ENCODE results near the gene LCMT1.
"Not testable (repeated sequence)": the region's sequence is repeated elsewhere in the genome, so short reads cannot be mapped to it uniquely, and the experiment has no call there.

The LCMT1 gene

DNA sequence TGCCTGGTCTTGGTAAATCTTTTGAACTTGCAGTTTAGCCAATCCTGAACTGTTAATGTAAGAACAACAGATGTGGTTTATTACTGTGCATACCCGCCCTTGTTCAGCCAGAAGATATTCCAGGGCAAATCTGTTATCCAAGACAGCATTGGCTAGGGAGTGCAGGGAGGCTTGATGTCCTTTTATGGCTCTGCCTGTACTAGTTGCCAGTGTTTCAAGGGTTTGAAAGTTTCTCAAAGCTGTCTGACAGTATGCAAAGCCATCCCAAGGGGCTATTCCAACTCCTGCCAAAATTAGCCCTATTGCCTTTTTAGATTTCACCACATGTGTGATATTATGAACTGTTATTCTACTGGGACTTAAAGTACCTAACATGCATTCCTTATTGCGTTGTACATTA is 30.1 kb downstream of the LCMT1 start:
- no peak for DNase-seq (ENCODE audit: extremely low read depth in 1 of 2, low read depth in 1 of 2)

DNA sequence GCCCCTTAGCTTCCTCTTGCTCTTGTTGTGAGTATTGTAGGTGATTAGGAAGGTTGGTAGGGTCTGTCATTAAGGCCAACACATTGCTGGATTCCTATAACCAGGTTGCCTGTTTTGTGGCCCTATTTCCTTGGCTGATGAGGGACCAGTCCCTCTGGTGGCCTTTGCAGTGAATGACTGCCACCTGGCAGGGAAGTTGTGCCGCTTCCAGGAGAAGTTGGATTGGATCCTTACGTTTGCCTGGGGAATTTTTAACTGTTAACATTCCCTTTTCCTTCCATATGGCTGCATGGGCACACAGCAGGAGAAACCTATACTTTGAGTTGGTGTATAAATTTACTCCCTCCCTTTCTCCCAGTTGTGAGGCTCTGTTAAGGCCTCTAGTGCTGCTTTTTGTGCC is 32.4 kb downstream of the LCMT1 start:
- DNase-seq (ENCODE audit: extremely low read depth in 1 of 2, low read depth in 1 of 2) = no peak

DNA sequence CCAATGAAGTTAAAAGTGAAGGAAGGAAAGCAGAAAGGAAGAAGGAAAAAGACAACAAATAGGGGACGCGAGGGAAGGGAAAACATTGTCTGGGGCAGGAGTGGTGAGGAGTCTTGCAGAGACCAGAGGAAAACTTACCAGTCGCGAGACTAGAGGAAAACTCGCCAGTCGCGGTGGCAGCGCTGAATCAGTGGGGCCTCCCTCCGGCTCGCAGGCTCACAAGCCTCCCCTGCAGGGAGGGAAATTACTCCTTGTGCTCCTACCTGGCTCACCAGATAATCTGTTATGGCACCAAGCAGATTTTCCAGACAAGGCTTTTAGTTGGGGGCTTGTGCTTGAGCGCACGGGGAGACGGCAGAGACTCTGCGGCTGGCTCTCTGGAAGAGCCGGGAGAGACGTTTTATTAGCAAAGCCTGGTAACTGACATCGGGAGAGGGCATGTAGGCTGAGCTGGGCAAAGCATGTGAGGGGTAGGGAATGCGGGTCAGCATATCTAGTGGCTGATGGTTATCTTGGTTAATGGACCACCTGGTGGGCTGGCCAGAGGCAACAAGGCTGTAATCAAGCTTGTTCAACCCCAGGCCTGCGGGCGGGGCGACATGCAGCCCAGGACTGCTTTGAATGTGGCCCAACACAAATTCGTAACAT is 37.1 kb downstream of the LCMT1 start:
- DNase-seq (ENCODE audit: extremely low read depth in 1 of 2, low read depth in 1 of 2) = no peak

DNA sequence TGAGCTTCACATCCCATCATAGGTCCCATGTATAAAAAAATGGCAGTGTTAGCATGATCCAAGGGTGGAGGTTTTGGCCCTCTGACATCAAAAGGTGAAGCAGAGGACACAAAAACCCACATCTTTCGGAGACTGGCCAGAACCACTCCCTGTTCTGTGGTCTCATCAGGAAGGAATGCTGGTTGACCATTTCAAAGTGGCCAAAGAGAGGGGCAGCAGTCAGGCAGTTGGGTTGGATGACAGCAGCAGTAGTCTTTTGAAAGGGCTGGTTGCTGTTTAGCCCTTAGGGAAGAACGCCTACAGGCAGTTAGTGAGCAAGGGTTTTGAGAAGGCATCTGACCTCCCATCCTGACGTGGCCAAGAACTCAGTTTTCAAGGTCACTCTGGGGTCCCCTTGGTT is 40.5 kb downstream of the LCMT1 start:
- DNase-seq (ENCODE audit: extremely low read depth in 1 of 2, low read depth in 1 of 2) = no peak

DNA sequence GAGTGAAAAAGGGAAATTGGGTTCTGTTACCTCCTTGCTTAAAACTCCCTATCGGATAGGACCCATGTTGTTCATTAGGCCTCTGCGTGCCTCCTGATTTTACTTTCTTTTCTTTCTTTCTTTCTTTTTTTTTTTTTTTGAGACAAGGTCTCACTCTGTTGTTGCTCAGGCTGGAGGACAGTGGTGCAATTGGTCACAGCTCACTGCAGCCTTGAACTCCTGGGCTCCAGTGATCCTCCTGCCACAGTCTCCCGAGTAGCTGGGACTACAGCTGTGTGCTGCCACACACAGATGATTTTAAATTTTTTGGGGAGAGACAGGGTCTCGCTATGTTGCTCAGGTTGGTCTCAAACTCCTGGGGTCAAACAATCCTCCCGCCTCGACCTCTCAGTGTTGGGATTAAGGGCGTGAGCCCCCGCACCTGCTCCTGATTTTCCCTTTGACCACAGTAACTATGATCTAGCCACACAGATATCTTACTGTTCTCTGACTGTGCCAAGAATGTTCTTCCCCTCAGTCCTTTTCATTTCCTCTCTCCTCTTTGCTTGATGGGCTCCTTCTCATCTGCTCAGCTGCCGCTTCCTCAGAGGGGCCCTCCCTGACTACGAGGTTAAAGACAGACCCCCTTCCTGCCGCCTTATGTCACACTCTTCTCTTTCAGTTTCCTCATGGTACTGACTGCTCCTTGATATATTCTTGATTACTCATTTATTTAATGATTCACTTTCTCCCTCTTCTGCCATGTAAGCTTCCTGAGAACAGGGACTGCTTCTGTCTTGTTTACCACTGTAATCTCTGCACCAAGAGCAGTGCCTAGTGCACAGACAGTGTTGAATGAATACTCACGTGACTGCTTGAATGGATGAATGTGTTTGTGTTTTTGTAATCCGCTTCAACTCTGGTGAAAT is 44.3 kb downstream of the LCMT1 start:
- no peak for DNase-seq (ENCODE audit: extremely low read depth in 1 of 2, low read depth in 1 of 2)

DNA sequence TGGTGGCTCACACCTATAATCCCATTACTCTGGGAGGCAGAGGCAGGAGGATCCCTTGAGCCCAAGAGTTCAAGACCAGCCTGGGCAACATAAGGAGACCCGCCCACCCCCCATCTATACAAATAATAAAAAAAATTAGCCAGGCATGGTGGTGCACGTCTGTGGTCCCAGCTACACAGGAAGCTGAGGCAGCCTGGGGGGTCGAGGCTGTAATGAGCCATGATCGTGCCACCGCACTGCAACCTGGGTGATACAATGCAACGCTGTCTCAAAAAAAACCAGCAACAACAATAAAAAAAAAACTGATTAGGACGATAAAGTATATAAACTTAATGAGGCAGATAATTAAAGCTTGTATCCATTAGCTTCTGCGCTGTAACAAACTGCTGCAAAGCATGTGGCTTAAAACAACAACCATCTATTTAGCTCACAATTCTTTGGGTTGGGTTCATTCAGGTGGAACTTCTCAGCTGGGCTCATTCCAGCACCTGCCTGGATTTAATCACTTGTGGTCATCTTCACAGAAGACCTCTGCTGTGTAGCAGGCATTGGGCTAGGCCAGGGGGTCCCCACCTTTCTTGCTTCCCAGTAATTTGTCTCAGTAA is 45.8 kb downstream of the LCMT1 start:
- no peak for DNase-seq (ENCODE audit: extremely low read depth in 1 of 2, low read depth in 1 of 2)

DNA sequence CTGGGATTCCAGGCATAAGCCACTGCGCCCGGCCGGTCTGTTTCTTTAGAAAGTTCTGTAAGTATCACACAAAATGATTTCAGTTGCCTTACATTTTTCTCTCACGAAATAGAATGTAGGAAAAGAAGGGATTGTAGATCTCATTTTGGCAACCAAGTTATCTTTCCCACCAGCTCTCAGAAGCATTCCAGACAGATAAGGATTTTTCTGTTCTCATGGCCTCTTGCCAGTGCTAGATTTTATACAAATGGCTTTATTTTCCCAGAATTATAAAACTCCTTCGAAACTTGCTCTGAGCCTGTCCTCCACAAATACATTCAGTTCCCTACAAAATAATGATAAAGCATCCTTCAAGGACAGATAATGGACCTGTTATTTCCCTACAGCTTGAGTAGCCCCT is 46.9 kb downstream of the LCMT1 start:
- DNase-seq (ENCODE audit: extremely low read depth in 1 of 2, low read depth in 1 of 2) = no peak

DNA sequence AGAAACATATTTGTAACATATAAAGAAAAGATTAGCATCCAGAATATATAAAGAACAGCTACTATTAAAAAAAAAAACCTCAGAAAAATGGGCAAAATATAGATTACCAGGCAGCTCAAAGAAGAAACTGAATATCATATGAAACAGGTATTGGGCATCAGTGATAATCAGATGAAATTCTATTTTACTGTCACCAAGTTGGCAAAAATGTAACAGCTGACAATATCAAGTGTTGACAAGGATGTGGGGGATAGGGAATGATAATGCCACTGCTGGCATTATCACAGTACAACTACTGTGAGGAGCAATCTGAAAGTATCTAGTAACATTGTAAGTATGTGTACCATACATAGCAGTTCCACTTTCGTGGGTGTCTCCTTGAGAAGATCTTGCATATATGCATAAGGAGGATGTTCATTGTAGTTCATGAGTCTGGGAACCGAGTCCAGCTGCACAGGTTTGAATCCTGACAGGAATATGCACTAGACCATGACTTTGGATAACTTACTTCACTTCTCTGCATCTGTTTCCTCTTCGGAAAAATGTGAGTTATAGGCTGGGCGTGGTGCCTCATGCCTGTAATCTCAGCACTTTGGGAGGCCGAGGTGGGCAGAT is 50.3 kb downstream of the LCMT1 start:
- DNase-seq (ENCODE audit: extremely low read depth in 1 of 2, low read depth in 1 of 2) = no peak

DNA sequence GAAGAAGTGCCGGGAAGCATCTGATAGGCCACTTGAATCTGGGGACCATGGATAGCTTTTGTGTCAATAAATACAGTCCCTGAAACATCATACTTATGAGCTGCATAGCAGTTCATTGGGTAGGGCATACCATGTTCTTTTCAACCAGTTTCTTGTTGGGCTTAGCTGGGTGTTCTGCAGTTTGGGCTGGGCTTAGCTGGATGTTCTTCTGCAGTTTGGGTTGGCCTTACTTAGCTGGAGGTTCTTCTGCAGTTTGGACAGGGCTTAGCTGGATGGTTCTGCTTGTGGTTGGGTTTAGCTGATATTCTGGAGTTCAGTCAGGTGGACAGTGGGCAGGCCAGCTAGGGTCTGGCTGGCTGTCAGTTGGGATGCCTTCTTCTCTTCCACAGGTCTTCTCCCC is 52.1 kb downstream of the LCMT1 start:
- no peak for DNase-seq (ENCODE audit: extremely low read depth in 1 of 2, low read depth in 1 of 2)

DNA sequence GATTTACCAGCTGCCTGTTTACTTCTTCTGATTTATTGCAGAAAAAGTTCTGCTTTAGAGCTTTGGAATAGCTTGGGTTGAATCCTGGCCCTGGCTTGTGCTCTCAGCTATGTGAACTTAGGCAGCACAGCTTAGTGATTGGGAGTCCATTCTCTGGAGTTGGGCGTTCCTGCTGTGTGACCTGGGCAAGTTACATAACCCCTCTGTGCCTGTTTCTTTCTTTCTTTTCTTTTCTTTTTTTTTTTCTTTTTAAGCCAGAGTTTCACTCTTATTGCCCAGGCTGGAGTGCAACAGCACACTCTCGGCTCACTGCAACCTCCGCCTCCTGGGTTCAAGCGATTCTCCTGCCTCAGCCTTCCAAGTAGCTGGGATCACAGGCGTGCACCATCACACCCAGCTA is 53.7 kb downstream of the LCMT1 start:
- no peak for DNase-seq (ENCODE audit: extremely low read depth in 1 of 2, low read depth in 1 of 2)

DNA sequence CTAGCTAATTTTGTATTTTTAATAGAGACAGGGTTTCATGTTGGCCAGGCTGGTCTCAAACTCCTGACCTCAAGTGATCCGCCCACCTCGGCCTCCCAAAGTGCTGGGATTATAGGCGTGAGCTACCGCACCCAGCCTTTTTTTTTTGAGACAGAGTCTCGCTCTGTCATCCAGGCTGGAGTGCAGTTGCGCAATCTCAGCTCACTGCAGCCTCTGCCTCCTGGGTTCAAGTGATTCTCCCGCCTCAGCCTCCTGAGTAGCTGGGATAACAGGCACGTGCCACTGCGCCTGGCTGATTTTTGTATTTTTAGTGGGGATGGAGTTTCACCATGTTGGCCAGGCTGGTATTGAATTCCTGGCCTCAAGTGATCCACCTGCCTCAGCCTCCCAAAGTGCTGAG is 56.4 kb downstream of the LCMT1 start:
- DNase-seq (ENCODE audit: extremely low read depth in 1 of 2, low read depth in 1 of 2) = not testable (repeated sequence)

DNA sequence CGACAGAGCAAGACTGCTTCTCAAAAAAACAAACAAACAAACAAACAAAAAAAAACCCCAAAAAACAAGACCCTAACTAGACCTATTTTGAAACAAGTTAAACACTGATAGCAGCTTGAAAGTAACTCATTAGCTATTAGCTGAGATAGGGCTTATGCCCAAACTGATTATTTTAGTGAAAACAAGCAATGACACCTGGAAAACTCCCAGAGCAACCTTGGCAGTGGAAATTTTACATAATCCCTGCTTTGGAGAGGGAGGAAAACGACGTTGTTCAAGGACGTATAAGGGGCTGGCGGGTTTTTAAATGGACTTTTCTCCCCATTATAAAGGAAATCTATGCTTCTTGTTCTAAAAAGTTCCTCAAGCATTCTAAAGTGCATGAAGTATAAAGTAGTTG is 59.8 kb downstream of the LCMT1 start:
- DNase-seq (ENCODE audit: extremely low read depth in 1 of 2, low read depth in 1 of 2) = no peak

DNA sequence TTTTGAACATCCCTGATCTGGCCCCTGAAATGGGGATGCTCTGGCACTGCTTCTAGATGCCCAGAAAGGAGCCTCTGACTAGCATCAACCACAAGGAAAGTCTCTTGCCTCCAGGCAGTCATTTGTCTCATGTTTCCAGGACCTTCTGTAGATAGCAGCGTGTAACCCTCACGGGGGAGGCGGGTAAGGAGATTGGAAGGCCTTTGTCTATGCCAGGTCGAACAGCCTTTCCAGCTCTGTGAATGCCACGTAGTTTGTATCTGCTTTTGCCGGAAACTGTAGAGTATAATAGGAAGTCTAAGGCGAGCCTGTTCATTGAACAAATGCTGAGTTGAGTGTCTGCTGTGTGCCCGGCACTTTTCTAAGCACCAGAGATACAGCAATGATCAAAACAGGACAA is 61.3 kb downstream of the LCMT1 start:
- DNase-seq (ENCODE audit: extremely low read depth in 1 of 2, low read depth in 1 of 2) = no peak

DNA sequence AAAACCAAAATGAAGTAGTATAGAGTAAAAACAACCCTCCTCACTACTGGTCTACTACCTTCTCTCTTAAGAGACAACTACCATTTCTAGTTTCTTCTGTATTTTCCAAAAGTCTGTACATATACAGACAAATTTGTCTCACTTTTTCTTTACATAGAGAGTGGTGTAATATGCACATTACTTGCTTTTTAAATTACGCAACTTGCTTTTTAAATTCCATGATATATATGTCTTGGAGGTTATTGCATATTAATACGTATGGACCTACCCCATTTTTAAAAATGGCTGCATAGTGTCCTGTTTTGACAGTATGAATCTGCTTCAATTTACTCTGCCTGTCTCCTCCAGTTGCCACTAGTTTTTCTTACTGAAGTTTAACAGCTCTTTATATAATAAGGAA is 62.7 kb downstream of the LCMT1 start:
- DNase-seq (ENCODE audit: extremely low read depth in 1 of 2, low read depth in 1 of 2) = no peak

DNA sequence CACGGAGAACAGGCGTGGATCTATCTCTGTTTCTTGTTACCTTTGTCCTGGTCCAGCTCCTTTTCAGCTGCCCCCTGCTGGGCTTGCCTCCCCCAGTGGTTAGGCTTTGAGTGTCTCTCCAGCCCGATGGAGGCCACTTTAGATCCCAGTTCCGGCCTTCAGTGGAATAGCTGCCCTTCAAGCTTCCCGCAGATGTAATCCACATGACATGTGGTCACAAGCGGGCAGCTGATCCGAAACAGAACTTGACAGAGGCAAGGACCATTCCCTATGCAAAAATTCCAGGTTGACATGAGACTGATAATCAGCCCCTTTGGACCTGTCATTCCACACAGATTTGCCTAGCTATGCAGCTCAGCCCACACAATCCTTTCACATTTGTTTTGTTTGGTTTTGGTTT is 64.6 kb downstream of the LCMT1 start:
- DNase-seq (ENCODE audit: extremely low read depth in 1 of 2, low read depth in 1 of 2) = no peak

DNA sequence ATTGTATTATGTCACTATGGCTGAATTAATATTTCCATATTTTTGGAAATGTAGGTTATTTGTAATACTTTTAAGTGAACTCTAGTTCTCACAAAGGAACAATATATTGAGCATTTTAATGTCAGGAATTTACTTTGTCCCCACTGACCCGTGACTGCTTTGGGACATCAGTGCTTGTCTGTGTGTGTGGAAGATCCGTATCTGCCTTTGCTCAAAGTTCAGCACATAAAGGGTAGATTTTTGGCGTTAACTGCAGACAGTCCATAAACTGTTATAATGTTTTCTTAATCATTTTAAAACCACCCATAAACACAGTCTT is 65.9 kb downstream of the LCMT1 start:
- DNase-seq (ENCODE audit: extremely low read depth in 1 of 2, low read depth in 1 of 2) = no peak

DNA sequence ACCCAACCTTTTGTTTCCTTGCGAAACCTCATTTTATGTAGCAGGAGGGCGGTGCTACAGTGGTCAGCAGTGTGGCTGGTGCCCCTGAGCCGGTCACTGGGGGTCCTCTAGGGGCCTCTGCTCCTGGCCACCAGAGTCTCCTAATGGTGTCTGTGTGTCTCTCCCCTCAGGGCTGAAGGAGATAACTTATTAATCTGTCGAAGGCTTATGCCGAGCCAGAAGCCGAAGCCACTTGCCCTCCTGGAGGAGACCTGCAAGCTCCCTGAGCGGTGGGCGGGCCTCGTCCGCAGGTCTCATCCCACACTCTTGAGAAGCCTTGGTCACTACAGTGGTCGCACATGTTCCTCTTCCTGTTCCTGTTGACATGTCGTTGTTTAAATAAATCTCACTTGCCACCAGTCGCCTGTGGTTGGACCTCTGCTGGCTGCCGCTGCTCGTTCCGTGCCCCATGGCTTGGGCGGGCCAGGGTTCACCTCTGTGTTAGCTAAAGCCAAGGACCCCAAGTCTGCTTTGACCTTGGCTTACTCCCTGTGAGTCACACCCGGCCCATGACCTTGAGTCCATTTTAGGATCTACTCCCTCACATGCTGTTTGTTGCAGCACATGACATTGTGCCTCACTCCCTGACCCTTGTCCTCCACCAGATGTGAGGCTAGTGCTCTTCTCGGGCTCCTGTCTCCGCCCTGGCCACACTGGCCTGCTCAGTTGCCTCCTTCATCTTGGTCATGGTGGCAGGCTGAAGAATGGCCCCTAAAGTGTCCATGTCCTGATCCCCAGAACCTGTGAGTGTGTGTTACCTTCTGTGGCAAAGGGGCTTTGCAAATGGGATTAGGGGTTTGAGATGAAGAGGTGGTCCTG is 66.5 kb downstream of the LCMT1 start:
- DNase-seq (ENCODE audit: extremely low read depth in 1 of 2, low read depth in 1 of 2) = no peak

DNA sequence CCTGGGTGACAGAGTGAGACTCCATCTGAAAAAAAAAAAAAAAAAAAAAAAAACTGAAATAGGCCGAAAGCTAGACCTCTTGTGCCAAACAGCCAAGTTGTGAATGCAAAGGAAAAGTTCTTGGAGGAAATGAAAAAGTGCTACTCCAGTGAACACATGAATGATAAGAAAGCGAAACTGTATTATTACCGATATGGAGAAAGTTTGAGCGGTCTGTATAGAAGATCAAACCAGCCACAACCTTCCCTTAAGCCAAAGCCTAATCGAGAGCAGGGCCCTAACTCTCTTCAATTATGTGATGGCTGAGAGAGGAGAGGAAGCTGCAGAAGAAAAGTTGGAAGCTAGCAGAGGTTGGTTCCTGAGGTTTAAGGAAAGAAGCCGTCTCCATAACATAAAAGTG is 69.7 kb downstream of the LCMT1 start:
- not testable (repeated sequence) for DNase-seq (ENCODE audit: extremely low read depth in 1 of 2, low read depth in 1 of 2)

DNA sequence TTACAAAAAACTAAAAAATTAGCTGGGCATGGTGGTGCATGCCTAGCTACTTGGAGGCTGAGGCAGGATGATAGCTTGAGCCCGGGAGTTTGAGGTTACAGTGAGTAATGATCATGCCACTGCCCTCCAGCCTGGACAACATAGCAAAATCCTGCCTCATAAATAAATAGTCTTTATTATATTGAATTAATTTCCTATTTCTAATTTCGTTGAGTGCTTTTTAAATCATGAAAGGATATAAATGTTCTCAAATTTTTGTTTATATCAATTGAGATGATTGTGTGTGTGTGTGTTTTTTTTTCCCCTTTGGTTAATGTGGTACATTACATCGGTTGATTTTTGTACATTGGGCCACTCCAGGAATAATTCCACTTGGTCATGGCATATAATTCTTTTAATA is 73.2 kb downstream of the LCMT1 start:
- DNase-seq (ENCODE audit: extremely low read depth in 1 of 2, low read depth in 1 of 2) = no peak

DNA sequence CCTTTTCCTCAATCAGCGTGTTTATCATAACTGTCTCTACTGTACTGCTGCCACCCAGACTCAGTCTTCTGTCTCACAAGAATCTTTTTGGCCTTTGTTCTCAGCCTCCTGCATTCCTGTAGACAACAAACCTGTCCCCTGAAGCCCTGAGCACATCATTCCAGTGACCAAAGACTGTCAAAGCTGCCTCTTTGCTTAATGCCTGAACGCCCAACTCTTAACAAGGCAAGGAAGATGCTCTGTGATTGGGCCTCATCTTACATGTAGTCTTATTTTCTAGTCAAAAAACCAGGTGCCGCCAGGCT is 75.9 kb downstream of the LCMT1 start:
- DNase-seq (ENCODE audit: extremely low read depth in 1 of 2, low read depth in 1 of 2) = no peak

DNA sequence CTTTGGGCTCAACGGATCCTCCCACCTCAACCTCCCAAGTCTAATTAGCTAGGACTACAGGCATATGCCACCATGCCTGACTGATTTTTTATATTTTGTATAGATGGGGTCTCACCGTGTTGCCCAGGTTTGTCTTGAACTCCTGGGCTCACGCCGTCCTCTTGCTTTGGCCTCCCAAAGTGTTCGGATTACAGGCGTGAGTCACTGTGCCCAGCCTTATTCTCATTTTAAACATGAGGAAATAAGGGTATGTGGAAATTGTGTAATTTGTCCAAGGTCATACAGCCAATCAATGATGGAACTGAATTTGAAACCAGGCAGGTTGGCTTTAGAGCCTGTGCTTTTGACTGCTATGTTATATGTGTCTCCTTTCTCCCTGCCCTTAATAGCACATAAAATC is 77.8 kb downstream of the LCMT1 start:
- DNase-seq (ENCODE audit: extremely low read depth in 1 of 2, low read depth in 1 of 2) = no peak
